ENCODE measurements around the gene RIMS3.

DNA sequence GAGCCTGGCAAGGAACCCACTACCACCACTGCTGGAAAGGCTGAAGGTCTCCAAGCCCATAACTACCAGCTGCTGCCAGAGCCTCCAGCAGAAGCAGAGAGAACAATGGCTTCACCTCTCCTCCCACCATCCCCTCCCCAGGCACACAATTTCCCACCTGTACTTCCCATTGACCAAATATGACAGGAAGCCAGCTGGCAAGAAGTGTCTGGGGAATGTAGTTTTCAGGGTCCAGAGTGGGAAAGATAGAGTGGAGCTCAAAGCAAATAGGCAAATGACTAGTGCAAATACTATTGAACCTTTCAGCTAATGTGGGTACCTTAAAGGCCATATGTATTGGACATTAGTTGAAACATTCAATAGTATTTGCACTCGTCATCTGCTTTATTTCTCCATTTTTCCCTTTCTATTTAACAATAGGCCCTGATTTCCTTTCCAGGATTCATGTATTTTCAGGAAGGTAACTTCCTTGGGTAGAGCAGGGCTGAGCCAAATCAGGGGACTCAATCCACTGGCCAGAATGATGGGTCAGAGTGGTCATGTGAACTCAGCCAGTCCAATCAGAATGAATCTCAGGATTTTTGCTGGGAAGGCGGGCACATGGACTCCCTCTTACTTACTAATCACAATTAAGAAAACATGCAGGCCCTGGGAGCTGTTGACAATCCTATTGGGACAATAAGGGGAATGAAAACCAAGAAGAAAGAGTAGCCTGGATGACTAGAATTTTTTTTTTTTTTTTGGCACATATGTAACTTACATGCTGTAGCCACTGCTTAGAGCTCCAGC is 13.9 kb upstream of the RIMS3 start:
- TF ChIP-seq POLR2AphosphoS5 (IDR thresholded peaks at IDR 0.05; ENCODE audit: low read depth, low read length) (no peak), TAF1 (IDR thresholded peaks at IDR 0.05; ENCODE audit: borderline replicate concordance, insufficient read depth, low read length) (no peak), SIN3A (IDR thresholded peaks at IDR 0.05; ENCODE audit: borderline replicate concordance, insufficient read depth, low read length) (no peak)
- TF ChIP-seq, protein P1, sequence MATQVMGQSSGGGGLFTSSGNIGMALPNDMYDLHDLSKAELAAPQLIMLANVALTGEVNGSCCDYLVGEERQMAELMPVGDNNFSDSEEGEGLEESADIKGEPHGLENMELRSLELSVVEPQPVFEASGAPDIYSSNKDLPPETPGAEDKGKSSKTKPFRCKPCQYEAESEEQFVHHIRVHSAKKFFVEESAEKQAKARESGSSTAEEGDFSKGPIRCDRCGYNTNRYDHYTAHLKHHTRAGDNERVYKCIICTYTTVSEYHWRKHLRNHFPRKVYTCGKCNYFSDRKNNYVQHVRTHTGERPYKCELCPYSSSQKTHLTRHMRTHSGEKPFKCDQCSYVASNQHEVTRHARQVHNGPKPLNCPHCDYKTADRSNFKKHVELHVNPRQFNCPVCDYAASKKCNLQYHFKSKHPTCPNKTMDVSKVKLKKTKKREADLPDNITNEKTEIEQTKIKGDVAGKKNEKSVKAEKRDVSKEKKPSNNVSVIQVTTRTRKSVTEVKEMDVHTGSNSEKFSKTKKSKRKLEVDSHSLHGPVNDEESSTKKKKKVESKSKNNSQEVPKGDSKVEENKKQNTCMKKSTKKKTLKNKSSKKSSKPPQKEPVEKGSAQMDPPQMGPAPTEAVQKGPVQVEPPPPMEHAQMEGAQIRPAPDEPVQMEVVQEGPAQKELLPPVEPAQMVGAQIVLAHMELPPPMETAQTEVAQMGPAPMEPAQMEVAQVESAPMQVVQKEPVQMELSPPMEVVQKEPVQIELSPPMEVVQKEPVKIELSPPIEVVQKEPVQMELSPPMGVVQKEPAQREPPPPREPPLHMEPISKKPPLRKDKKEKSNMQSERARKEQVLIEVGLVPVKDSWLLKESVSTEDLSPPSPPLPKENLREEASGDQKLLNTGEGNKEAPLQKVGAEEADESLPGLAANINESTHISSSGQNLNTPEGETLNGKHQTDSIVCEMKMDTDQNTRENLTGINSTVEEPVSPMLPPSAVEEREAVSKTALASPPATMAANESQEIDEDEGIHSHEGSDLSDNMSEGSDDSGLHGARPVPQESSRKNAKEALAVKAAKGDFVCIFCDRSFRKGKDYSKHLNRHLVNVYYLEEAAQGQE (IDR thresholded peaks at IDR 0.05; ENCODE audit: insufficient read depth in 1 of 2, low read depth in 2 of 2, low read length in 2 of 2): no peak
